ENCODE measurements around the gene VPS37C. TPM values are rescaled to one million over a fixed set of nuclear protein-coding genes. Genes with fewer than 3 reads are reported as not detected.

VPS37C gene
- total and polyA plus RNA-seq, 9 of the 15 experiments (the other 6 are each of a cell fraction or from before 2014, with no cell fraction given), result 0.62 to 29.8 (median 11.5) TPM

GRCh38 chr11:61149624-61150615 is 11.3 kb downstream of the VPS37C start (continued):
- peak; percentile 54 for TF ChIP-seq MGA (IDR thresholded peaks at IDR 0.05)
- no peak for TF ChIP-seq RFX5 (IDR thresholded peaks at IDR 0.05; ENCODE audit: low read depth, low read length)
- no peak for TF ChIP-seq PHF21A (IDR thresholded peaks at IDR 0.05; ENCODE audit: borderline replicate concordance, low read depth)
- TF ChIP-seq DNMT1 (IDR thresholded peaks at IDR 0.05), result no peak
- TF ChIP-seq, protein P1, sequence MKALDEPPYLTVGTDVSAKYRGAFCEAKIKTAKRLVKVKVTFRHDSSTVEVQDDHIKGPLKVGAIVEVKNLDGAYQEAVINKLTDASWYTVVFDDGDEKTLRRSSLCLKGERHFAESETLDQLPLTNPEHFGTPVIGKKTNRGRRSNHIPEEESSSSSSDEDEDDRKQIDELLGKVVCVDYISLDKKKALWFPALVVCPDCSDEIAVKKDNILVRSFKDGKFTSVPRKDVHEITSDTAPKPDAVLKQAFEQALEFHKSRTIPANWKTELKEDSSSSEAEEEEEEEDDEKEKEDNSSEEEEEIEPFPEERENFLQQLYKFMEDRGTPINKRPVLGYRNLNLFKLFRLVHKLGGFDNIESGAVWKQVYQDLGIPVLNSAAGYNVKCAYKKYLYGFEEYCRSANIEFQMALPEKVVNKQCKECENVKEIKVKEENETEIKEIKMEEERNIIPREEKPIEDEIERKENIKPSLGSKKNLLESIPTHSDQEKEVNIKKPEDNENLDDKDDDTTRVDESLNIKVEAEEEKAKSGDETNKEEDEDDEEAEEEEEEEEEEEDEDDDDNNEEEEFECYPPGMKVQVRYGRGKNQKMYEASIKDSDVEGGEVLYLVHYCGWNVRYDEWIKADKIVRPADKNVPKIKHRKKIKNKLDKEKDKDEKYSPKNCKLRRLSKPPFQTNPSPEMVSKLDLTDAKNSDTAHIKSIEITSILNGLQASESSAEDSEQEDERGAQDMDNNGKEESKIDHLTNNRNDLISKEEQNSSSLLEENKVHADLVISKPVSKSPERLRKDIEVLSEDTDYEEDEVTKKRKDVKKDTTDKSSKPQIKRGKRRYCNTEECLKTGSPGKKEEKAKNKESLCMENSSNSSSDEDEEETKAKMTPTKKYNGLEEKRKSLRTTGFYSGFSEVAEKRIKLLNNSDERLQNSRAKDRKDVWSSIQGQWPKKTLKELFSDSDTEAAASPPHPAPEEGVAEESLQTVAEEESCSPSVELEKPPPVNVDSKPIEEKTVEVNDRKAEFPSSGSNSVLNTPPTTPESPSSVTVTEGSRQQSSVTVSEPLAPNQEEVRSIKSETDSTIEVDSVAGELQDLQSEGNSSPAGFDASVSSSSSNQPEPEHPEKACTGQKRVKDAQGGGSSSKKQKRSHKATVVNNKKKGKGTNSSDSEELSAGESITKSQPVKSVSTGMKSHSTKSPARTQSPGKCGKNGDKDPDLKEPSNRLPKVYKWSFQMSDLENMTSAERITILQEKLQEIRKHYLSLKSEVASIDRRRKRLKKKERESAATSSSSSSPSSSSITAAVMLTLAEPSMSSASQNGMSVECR (CRISPR knock-in tag; IDR thresholded peaks at IDR 0.05), result no peak
- TF ChIP-seq PCBP2 (IDR thresholded peaks at IDR 0.05; ENCODE audit: low read depth, low read length, poor library complexity, severe bottlenecking), result no peak
- no peak for TF ChIP-seq TRIM24 (IDR thresholded peaks at IDR 0.05)
